Neural cell (in vitro differentiated cells): ENCODE data around the gene IPO13.

ENCODE experiments used
- CTCF ChIP-seq: fragments of 450-650 bp; IDR thresholded peaks from 2 replicates; pipeline ENCODE4 v1.5.1; 2014; ENCODE audit warnings: antibody characterized with exemption, mild to moderate bottlenecking, moderate library complexity; ENCODE audit not compliant: poor library complexity, severe bottlenecking
- EP300 ChIP-seq: fragments of 450-650 bp; conservative IDR thresholded peaks from 2 replicates; pipeline ENCODE4 v1.6.1; 2014; ENCODE audit warnings: antibody characterized with exemption, mild to moderate bottlenecking, moderate library complexity; ENCODE audit not compliant: poor library complexity, severe bottlenecking
- EZH2 ChIP-seq: fragments of 200-600, 300-800 bp; shearing (Covaris generic), sonication (generic); IDR thresholded peaks from 2 replicates; pipeline ENCODE4 v1.6.1; 2014; ENCODE audit warnings: antibody characterized with exemption, low read length, borderline replicate concordance, mild to moderate bottlenecking; ENCODE audit not compliant: insufficient read depth, poor library complexity, severe bottlenecking
- REST ChIP-seq: IDR thresholded peaks from 2 replicates; pipeline ENCODE4 v1.6.1; 2012; ENCODE audit warnings: borderline replicate concordance
- TAF1 ChIP-seq: IDR thresholded peaks from 2 replicates; pipeline ENCODE4 v1.6.1; 2012; ENCODE audit warnings: low read depth

- TF ChIP-seq EP300 (no peak), REST (no peak), CTCF (no peak), EZH2 (no peak), TAF1 (no peak)
Observed at GRCh38 chr1:43973981-43974442, 27.3 kb downstream of the IPO13 start.
